A549 (cell line): Measurements from ENCODE around the gene OR10G6. TPM values are rescaled to one million over a fixed set of nuclear protein-coding genes. Genes with fewer than 3 reads are reported as not detected.

Experiments used
- ATAC-seq, 2 experiments: fragments of 200-7000 bp in 1 of 2; fragments of >200 bp in 1 of 2; cut with Nextera tagmentation in 1 of 2; cut with Tn5 transposase in 1 of 2; 3 replicates each; pipeline versions ENCODE4 v1.8.0 to v1.9.1; 2018 to 2020; ENCODE audit warnings: mild to moderate bottlenecking in 1 of 2, moderate library complexity in 1 of 2
- CTCF ChIA-PET: fragments of 300-600 bp; sonication (Branson Sonifier 250); formaldehyde crosslinking; extraction: SDS; loops from one replicate; lab custom pipeline; 2021; ENCODE audit warnings: antibody characterized with exemption, inconsistent platforms; lab: Yijun Ruan, JAX
- POLR2A ChIA-PET: fragments of 350-600 bp; formaldehyde crosslinking; extraction: SDS; loops from one replicate; lab custom pipeline; 2021; ENCODE audit warnings: antibody characterized with exemption, inconsistent platforms; lab: Yijun Ruan, JAX
- DNase-seq, 2 experiments: peaks; one replicate each; pipeline versions ENCODE4 v3.0.0 to v3.0.0-alpha.2; 2011 to 2016; ENCODE audit warnings: low read depth in 1 of 2, low spot score in 1 of 2
- FAIRE-seq: peaks from 2 replicates; lab custom pipeline; 2011; peaks lifted over from hg19 to GRCh38; lab: Jason Lieb, UNC
- H3K27ac ChIP-seq, 2 experiments: fragments of >200 bp; sonication (Bioruptor Twin); formaldehyde crosslinking; 3 replicates each; pipeline ENCODE4 v1.5.1; 2016 to 2017
- H3K4me1 ChIP-seq: fragments of >200 bp; sonication (Bioruptor Twin); formaldehyde crosslinking; 3 replicates; pipeline ENCODE4 v1.6.1; 2016
- H3K4me2 ChIP-seq: fragments of >200 bp; sonication (Bioruptor Twin); formaldehyde crosslinking; 3 replicates; pipeline ENCODE4 v1.6.1; 2016
- H3K4me3 ChIP-seq: fragments of >200 bp; sonication (Bioruptor Twin); formaldehyde crosslinking; 3 replicates; pipeline ENCODE4 v1.5.1; 2016
- H3K9me3 ChIP-seq: fragments of >200 bp; sonication (Bioruptor Twin); formaldehyde crosslinking; 3 replicates; pipeline ENCODE4 v1.6.1; 2016
- CEBPB ChIP-seq, 2 experiments: fragments of >200 bp in 1 of 2; sonication (Bioruptor Twin) in 1 of 2; formaldehyde crosslinking in 1 of 2; IDR thresholded peaks; 2 replicates each; pipeline ENCODE4 v1.6.1; 2012 to 2016
- CHD2 ChIP-seq: fragments of 150-350 bp; IDR thresholded peaks from 2 replicates; pipeline ENCODE4 v1.6.1; 2014; ENCODE audit warnings: low read length; ENCODE audit not compliant: partially characterized antibody
- EHMT2 ChIP-seq: fragments of 200-600 bp; sonication (generic); IDR thresholded peaks from 2 replicates; pipeline ENCODE4 v1.6.1; 2016; ENCODE audit warnings: antibody characterized with exemption, low read depth, mild to moderate bottlenecking, moderate library complexity
- EP300 ChIP-seq, 2 experiments: fragments of >200 bp; sonication (Bioruptor Twin); formaldehyde crosslinking; IDR thresholded peaks; 2 replicates in 1 of 2; 3 replicates in 1 of 2; pipeline ENCODE4 v1.6.1; 2016 to 2017
- ESRRA ChIP-seq: fragments of 150-350 bp; IDR thresholded peaks from 2 replicates; pipeline ENCODE4 v1.6.1; 2014; ENCODE audit warnings: mild to moderate bottlenecking, low read length, borderline replicate concordance
- GATA3 ChIP-seq: IDR thresholded peaks from 2 replicates; pipeline ENCODE4 v1.6.1; 2012; ENCODE audit warnings: borderline replicate concordance
- HOXB5 ChIP-seq: fragments of 250-450 bp; sonication (Bioruptor Pico); IDR thresholded peaks from 2 replicates; pipeline ENCODE4 v1.5.0; 2020; ENCODE audit warnings: mild to moderate bottlenecking, moderate library complexity
- JUNB ChIP-seq: fragments of >200 bp; sonication (Bioruptor Twin); formaldehyde crosslinking; IDR thresholded peaks from 2 replicates; pipeline ENCODE4 v1.6.1; 2016
- MAFK ChIP-seq: fragments of 450-650 bp; IDR thresholded peaks from 2 replicates; pipeline ENCODE4 v1.6.1; 2014; ENCODE audit not compliant: partially characterized antibody
- MAZ ChIP-seq: fragments of 150-350 bp; IDR thresholded peaks from 2 replicates; pipeline ENCODE4 v1.6.1; 2014; ENCODE audit warnings: antibody characterized with exemption, low read depth, low read length, borderline replicate concordance
- MYC ChIP-seq: IDR thresholded peaks from 2 replicates; pipeline ENCODE4 v1.6.1; 2012; ENCODE audit warnings: mild to moderate bottlenecking, inconsistent platforms, low read length, improper control_type of control experiment, borderline replicate concordance
- NPAS2 ChIP-seq: fragments of 250-450 bp; sonication (Bioruptor Pico); IDR thresholded peaks from 2 replicates; pipeline ENCODE4 v1.8.0; 2022; ENCODE audit warnings: mild to moderate bottlenecking, moderate library complexity, borderline replicate concordance
- NR3C1 ChIP-seq: fragments of >200 bp; sonication (Bioruptor Twin); formaldehyde crosslinking; IDR thresholded peaks from 3 replicates; pipeline ENCODE4 v1.6.1; 2017
- PHF8 ChIP-seq: fragments of 200-600 bp; sonication (generic); IDR thresholded peaks from 2 replicates; pipeline ENCODE4 v1.6.1; 2016; ENCODE audit warnings: low read depth, mild to moderate bottlenecking, antibody characterized with exemption, moderate library complexity, borderline replicate concordance
- POLR2AphosphoS2 ChIP-seq: conservative IDR thresholded peaks from 2 replicates; pipeline ENCODE4 v1.6.1; 2012; ENCODE audit warnings: low read length, improper control_type of control experiment, inconsistent platforms
- RNF2 ChIP-seq: fragments of 200-600 bp; sonication (generic); IDR thresholded peaks from 2 replicates; pipeline ENCODE4 v1.6.1; 2016; ENCODE audit warnings: low read depth, mild to moderate bottlenecking, antibody characterized with exemption, moderate library complexity, borderline replicate concordance
- SREBF2 ChIP-seq: fragments of 450-650 bp; IDR thresholded peaks from 2 replicates; pipeline ENCODE4 v1.6.1; 2014; ENCODE audit warnings: mild to moderate bottlenecking, moderate library complexity
- ZC3H11A ChIP-seq: fragments of 450-650 bp; IDR thresholded peaks from 2 replicates; pipeline ENCODE4 v1.6.1; 2014; ENCODE audit warnings: antibody characterized with exemption, mild to moderate bottlenecking
- ZNF302 ChIP-seq: fragments of 250-450 bp; sonication (Bioruptor Pico); IDR thresholded peaks from 2 replicates; pipeline ENCODE4 v1.9.0; 2021; ENCODE audit warnings: inconsistent platforms, mild to moderate bottlenecking, moderate library complexity
- ZSCAN20 ChIP-seq: fragments of 250-450 bp; sonication (Bioruptor Pico); IDR thresholded peaks from 2 replicates; pipeline ENCODE4 v1.8.0; 2022; ENCODE audit warnings: mild to moderate bottlenecking, moderate library complexity
- WGBS: methylation state at CpG from one replicate; pipeline ENCODE4 v1.1.6; 2017; ENCODE audit errors: missing lambda C conversion rate; 5-methylcytosine and 5-hydroxymethylcytosine counted together
- polyA plus RNA-seq, 4 experiments: library from polyadenylated mRNA; depleted of rRNA in 3 of 4; stranded (reverse); fragments of >200 nt; fragmentation: RNase III in 1 of 4; extraction: RNeasy Plus Mini Kit Qiagen cat#74134 plus additional on column Dnase treatment in 1 of 4; gene quantifications; 2 replicates in 3 of 4; 3 replicates in 1 of 4; pipeline ENCODE4 v1.2.3, GENCODE V29; 2011 to 2017
- TF ChIP-seq, protein P1 (sequence below): IDR thresholded peaks from 2 replicates; pipeline ENCODE4 v1.6.1; 2012
- TF ChIP-seq, protein P2 (sequence below): IDR thresholded peaks from 2 replicates; pipeline ENCODE4 v1.6.1; 2012; ENCODE audit warnings: low read depth, borderline replicate concordance
- TF ChIP-seq, protein P3 (sequence below): fragments of >200 bp; sonication (Bioruptor Twin); formaldehyde crosslinking; IDR thresholded peaks from 3 replicates; pipeline ENCODE4 v1.5.1; 2016

Gene OR10G6
- polyA plus RNA-seq, 2 of the 4 experiments (the other 2 are of a cell fraction): not detected

DNA sequence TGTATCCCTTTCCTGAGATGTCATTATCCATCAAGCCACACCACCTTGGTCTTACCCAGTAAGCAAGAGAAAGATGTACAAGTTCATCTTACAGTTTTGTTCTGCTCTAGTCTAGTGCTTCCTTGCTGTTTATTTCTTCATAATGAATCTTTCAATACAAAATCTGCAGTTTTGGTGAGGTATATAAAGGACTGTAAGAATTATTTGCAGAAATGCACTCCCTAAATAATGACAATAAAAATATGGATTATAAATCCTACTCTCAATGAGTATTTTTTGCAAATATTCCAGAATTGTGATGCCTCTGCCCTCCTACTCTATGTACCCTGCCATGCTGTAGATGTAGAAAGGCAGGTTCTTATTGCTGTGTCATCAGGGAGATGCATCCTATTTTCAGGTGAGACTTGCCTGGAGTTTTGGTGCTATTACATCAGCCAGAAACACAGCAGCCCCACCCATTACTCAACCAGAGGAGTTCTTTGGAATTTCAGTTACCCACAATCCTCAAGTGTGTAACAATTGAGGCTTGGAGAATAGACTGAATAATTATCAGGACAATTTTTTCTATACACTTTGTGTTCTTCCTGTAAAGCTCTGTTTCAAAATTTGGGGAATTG lies 17.1 kb downstream of the OR10G6 start, which contains the start of gene OR10S1 (continued):
- TF ChIP-seq, protein P1, sequence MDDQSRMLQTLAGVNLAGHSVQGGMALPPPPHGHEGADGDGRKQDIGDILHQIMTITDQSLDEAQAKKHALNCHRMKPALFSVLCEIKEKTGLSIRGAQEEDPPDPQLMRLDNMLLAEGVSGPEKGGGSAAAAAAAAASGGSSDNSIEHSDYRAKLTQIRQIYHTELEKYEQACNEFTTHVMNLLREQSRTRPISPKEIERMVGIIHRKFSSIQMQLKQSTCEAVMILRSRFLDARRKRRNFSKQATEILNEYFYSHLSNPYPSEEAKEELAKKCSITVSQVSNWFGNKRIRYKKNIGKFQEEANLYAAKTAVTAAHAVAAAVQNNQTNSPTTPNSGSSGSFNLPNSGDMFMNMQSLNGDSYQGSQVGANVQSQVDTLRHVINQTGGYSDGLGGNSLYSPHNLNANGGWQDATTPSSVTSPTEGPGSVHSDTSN: no peak
- TF ChIP-seq ZC3H11A: no peak
- TF ChIP-seq, all 56 proteins: peak for 0

DNA sequence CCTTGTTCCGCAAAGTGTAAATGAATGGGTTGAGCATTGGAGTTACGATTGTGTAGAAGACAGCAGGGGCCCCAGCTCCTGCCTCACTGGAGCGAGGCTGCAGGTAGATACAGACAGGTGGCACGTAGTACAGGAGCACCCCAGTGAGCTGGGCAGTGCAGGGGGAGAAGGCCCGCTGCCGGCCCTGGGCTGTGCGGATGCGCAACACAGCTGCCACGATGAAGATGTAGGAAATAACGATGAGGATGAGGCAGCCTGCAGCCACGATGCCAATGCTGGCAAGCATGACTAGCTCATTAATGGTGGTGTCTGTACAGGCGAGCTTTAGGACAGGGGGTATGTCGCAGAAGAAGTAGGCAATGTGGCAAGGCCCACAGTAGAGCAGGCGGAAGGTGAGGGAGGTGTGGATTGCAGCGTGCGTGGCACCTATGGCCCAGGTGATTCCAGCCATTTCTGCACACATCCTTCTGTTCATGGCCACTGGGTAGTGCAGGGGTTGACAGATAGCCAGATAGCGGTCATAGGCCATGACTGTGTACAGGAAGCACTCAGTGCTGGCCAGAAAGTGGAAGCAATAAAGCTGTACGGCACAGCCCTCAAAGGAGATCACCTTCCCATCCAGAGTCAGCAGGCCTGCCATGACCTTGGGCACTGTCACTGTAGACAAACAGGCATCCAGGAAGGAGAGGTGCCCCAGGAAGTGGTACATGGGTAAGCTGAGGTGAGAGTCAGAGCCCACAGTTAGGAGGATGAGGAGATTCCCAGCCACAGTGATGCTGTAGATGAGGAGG lies 18.0 kb downstream of the OR10G6 start:
- no peak for ATAC-seq
- WGBS: 40% methylated on average over 16 of the region's 18 CpGs
- DNase-seq: no peak
- Histone ChIP-seq H3K4me2 (no peak overlapping the region), H3K27ac (no peak overlapping the region), H3K4me1 (no peaks in the 10 kb centered on the region), H3K4me3 (no peak overlapping the region), H3K9me3 (no peaks in the 10 kb centered on the region)
- CTCF ChIA-PET: no interaction called here
- FAIRE-seq: no peak
- POLR2A ChIA-PET: no interaction called here
- TF ChIP-seq, protein P2, sequence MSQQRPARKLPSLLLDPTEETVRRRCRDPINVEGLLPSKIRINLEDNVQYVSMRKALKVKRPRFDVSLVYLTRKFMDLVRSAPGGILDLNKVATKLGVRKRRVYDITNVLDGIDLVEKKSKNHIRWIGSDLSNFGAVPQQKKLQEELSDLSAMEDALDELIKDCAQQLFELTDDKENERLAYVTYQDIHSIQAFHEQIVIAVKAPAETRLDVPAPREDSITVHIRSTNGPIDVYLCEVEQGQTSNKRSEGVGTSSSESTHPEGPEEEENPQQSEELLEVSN: no peak
- TF ChIP-seq JUNB (no peak), CEBPB (IDR thresholded peaks at IDR 0.05) (no peak)

DNA sequence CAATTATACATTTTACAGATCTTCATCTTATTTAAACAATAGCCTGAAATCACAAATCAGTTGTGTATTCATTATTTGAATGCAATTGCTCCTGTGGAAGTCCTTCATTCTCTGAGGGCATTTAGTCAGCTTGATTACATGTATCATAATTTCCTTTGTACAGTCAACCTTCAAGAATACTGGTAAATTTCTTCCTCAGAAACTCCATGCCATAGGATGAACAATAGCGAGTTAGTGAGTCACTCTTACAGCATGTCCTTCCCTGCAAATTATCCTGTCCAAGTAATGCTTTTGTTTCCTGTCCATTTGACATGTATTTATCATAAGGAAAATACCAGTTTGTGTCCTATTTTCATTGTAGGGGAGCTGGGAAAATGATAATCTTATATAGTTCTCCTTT lies 21.1 kb downstream of the OR10G6 start:
- ATAC-seq: no peak
- no peaks in the 10 kb centered on the region for H3K9me3 ChIP-seq
- 0% methylated on average over 1 of the region's 1 CpG for WGBS
- CTCF ChIA-PET: no interaction called here
- no peak overlapping the region for H3K4me2 ChIP-seq
- no peaks in the 10 kb centered on the region for H3K4me1 ChIP-seq
- TF ChIP-seq EP300 (IDR thresholded peaks at IDR 0.05): no peak
- no peak for TF ChIP-seq NPAS2 (CRISPR knock-in tag)
- no peak for TF ChIP-seq EHMT2
- TF ChIP-seq HOXB5 (CRISPR knock-in tag): no peak
- TF ChIP-seq, all 56 proteins: peak for 0
- Histone ChIP-seq H3K27ac (no peak overlapping the region), H3K4me3 (no peak overlapping the region)
- no peak for FAIRE-seq
- POLR2A ChIA-PET: no interaction called here
- no peak for DNase-seq

DNA sequence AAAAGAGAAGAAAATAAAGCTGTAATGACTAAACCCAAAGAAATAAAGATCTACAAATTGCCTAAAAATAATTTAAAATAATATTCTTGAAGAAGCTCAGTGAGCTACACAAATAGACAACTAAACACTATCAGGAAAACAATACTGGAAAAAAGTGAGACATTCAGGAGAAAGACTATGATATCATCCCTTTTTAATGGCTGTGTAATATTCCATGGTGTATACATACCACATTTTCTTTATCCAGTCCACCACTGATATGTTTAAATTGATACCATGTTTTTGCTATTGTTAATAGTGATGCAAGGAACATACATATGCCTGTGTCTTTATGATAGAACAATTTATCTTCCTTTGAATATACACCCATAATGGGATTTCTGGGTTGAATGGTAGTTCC lies 38.2 kb downstream of the OR10G6 start:
- no peak overlapping the region for H3K27ac ChIP-seq
- FAIRE-seq: no peak
- no peak for ATAC-seq
- ChIA-PET POLR2A (no interaction called here), CTCF (no interaction called here)
- no peaks in the 10 kb centered on the region for H3K9me3 ChIP-seq
- no peak overlapping the region for H3K4me2 ChIP-seq
- H3K4me1 ChIP-seq: no peaks in the 10 kb centered on the region
- no peak for DNase-seq
- no peak overlapping the region for H3K4me3 ChIP-seq
- no peak for TF ChIP-seq NR3C1
- no peak for TF ChIP-seq MYC
- no peak for TF ChIP-seq ZSCAN20 (CRISPR knock-in tag)
- TF ChIP-seq MAZ: no peak
- no peak for TF ChIP-seq POLR2AphosphoS2

DNA sequence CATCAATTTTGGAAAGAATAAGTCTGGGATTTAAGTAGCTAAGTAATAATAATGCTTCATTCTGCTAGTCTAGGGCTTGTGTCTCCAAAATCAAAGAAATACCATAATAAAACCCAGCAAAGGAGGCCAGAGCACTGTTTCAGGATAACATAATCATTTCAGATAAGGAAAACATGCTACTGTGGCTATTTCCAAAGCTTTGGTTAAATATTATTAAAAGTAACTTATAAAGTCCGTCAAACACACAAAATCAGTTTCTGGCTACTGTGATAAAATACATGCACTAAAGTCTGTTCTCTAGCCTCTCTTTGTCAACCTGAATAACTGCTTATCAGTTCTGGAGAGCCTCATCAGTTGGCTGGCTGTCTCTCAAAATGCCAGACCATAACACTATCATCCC lies 49.8 kb downstream of the OR10G6 start:
- no peak overlapping the region for H3K27ac ChIP-seq
- no peak overlapping the region for H3K4me2 ChIP-seq
- DNase-seq (no peak), ATAC-seq (no peak), FAIRE-seq (no peak)
- CTCF ChIA-PET: no interaction called here
- H3K4me3 ChIP-seq: no peak overlapping the region
- 0% methylated on average over 1 of the region's 1 CpG for WGBS
- POLR2A ChIA-PET: no interaction called here
- no peaks in the 10 kb centered on the region for H3K9me3 ChIP-seq
- no peaks in the 10 kb centered on the region for H3K4me1 ChIP-seq
- TF ChIP-seq MAFK (no peak), CHD2 (no peak), ZNF302 (CRISPR knock-in tag) (no peak), SREBF2 (no peak), PHF8 (no peak), ESRRA (no peak), RNF2 (no peak), GATA3 (no peak)
- TF ChIP-seq, protein P2: no peak
- TF ChIP-seq, protein P3, sequence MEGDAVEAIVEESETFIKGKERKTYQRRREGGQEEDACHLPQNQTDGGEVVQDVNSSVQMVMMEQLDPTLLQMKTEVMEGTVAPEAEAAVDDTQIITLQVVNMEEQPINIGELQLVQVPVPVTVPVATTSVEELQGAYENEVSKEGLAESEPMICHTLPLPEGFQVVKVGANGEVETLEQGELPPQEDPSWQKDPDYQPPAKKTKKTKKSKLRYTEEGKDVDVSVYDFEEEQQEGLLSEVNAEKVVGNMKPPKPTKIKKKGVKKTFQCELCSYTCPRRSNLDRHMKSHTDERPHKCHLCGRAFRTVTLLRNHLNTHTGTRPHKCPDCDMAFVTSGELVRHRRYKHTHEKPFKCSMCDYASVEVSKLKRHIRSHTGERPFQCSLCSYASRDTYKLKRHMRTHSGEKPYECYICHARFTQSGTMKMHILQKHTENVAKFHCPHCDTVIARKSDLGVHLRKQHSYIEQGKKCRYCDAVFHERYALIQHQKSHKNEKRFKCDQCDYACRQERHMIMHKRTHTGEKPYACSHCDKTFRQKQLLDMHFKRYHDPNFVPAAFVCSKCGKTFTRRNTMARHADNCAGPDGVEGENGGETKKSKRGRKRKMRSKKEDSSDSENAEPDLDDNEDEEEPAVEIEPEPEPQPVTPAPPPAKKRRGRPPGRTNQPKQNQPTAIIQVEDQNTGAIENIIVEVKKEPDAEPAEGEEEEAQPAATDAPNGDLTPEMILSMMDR: no peak
